Esophagus muscularis mucosa (tissue), 3 donors: Measurements from ENCODE around the gene PROP1.
"Not testable (repeated sequence)": the region's sequence is repeated elsewhere in the genome, so short reads cannot be mapped to it uniquely, and the experiment has no call there.

ENCODE experiments used
- POLR2A ChIP-seq: fragments of 450-650 bp; IDR thresholded peaks from one replicate; pipeline ENCODE4 v1.6.1; 2017; ENCODE audit warnings: antibody characterized with exemption, moderate library complexity, mild to moderate bottlenecking, low read depth
- TF ChIP-seq, protein P1 (sequence below), 3 experiments: fragments of 200-600 bp in 2 of 3; fragments of 450-650 bp in 1 of 3; sonication (generic) in 2 of 3; IDR thresholded peaks; one replicate each; pipeline ENCODE4 v1.5.1; 2017 to 2019; ENCODE audit warnings: antibody characterized with exemption in 3 of 3, mild to moderate bottlenecking in 2 of 3, moderate library complexity in 1 of 3

DNA sequence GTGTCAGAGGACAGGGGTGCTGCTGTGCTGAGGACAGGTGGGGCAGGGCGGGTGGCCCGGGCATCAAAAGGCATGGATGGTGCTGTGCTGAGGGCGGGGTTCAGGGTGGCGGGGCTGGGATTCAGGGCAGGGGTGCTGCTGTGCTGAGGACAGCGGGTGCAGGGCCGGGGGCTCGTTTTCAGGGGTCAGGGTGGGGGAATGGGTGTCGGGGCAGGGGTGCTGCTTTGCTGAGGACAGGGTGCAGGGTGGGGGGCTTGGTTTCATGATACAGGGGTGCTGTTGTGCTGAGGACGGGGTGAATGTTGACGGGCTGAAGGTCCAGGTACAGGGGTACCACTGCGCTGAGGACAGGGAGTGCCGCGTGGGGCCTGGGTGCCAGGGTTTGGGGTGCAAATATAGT is 50.9 kb downstream of the PROP1 start:
- TF ChIP-seq, protein P1, sequence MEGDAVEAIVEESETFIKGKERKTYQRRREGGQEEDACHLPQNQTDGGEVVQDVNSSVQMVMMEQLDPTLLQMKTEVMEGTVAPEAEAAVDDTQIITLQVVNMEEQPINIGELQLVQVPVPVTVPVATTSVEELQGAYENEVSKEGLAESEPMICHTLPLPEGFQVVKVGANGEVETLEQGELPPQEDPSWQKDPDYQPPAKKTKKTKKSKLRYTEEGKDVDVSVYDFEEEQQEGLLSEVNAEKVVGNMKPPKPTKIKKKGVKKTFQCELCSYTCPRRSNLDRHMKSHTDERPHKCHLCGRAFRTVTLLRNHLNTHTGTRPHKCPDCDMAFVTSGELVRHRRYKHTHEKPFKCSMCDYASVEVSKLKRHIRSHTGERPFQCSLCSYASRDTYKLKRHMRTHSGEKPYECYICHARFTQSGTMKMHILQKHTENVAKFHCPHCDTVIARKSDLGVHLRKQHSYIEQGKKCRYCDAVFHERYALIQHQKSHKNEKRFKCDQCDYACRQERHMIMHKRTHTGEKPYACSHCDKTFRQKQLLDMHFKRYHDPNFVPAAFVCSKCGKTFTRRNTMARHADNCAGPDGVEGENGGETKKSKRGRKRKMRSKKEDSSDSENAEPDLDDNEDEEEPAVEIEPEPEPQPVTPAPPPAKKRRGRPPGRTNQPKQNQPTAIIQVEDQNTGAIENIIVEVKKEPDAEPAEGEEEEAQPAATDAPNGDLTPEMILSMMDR (IDR thresholded peaks at IDR 0.05): not testable (repeated sequence)
- TF ChIP-seq POLR2A: not testable (repeated sequence)
